ENCODE measurements around the gene ARHGAP29. TPM values are rescaled to one million over a fixed set of nuclear protein-coding genes. Genes with fewer than 3 reads are reported as not detected.
"Not testable (repeated sequence)": the region's sequence is repeated elsewhere in the genome, so short reads cannot be mapped to it uniquely, and the experiment has no call there.

The ARHGAP29 gene
- total and polyA plus RNA-seq, 8 donors = 5.1 to 15.8 (median 9.7) TPM

DNA sequence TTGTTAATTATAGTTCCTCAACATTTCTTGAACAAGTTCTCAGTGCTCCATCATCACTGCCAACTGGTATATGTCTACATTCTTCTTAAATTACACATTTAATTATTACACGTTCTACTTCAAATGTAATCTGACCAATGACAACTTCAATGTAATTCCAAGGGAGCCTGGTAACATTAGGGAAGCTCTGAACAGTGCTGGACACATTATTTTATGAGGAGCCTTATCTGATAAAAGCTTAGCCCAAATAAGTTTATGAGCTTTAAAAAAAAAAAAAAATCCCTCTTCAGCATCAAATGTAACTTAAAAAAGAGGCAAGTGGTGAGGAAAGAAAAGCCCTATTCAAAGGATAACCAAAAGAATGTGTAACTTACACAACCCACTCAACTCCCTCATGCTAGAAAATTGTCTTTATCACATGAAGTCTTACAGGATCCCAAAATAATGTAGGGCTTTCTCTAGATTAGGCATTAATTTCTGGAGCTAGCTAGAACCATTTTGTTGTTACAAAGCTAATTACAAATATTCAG, 81.2 kb downstream of the ARHGAP29 start:
- ATAC-seq (no peak), DNase-seq (no peak), FAIRE-seq (no peak)
- Histone ChIP-seq H3K4me1 (no peaks in the 10 kb centered on the region), H3K9me3 (no peaks in the 10 kb centered on the region), H3K27ac (no peak overlapping the region), H3K36me3 (no peaks in the 10 kb centered on the region), H3K4me3 (no peak overlapping the region), H3K27me3 (no peaks in the 10 kb centered on the region)
- 36 to 38% methylated on average over 1 of the region's 1 CpG for WGBS, 2 donors
- TF ChIP-seq, protein P1, sequence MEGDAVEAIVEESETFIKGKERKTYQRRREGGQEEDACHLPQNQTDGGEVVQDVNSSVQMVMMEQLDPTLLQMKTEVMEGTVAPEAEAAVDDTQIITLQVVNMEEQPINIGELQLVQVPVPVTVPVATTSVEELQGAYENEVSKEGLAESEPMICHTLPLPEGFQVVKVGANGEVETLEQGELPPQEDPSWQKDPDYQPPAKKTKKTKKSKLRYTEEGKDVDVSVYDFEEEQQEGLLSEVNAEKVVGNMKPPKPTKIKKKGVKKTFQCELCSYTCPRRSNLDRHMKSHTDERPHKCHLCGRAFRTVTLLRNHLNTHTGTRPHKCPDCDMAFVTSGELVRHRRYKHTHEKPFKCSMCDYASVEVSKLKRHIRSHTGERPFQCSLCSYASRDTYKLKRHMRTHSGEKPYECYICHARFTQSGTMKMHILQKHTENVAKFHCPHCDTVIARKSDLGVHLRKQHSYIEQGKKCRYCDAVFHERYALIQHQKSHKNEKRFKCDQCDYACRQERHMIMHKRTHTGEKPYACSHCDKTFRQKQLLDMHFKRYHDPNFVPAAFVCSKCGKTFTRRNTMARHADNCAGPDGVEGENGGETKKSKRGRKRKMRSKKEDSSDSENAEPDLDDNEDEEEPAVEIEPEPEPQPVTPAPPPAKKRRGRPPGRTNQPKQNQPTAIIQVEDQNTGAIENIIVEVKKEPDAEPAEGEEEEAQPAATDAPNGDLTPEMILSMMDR (IDR thresholded peaks at IDR 0.05) = no peak
- intact Hi-C loops (cut with DNase I) = no loop called here

DNA sequence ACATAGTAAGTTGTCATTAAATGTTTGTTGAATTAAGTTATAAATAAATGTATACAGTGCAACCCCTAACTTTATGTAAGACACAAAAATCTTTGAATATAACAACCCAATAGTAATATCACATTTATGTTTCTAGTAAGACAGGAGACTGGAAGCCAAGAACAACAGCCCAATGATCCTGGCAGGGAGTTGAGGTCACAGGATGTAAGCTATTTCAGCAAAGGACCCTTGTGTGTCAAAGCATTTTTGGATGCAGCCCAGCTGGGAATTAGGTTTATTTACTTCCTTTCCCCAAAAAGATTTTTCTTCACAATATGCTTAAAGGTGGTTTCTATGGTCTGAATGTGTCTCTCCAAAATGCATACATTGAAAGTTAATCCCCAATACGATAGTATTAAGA, 82.4 kb downstream of the ARHGAP29 start:
- Histone ChIP-seq H3K27ac (no peak overlapping the region), H3K9me3 (no peaks in the 10 kb centered on the region), H3K4me1 (no peaks in the 10 kb centered on the region), H3K36me3 (no peaks in the 10 kb centered on the region), H3K4me3 (no peak overlapping the region), H3K27me3 (no peaks in the 10 kb centered on the region)
- intact Hi-C loops (cut with DNase I) = no loop called here
- FAIRE-seq = no peak
- no peak for ATAC-seq
- DNase-seq = no peak
- 83 to 89% methylated on average over 1 of the region's 1 CpG for WGBS, 2 donors
- TF ChIP-seq, protein P1 (IDR thresholded peaks at IDR 0.05) = no peak

DNA sequence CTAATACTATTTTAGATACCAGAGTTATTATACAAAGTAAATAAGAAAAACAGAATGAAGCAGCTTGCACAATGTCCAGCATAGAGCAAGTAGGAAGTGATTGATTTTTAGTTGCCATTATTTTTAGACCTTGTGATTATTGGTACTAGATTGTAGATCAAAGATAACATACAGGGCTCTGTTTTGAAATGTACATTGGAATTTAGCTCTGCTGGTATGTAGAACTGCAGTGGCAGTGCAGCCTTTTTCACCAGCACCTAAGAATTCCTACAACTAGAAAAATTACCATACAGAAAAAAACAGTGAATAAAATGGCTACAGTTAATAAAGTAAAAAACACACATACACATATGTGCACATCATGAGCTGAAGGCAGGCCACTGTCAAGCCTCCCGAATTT, 84.3 kb downstream of the ARHGAP29 start:
- Histone ChIP-seq H3K4me3 (no peak overlapping the region), H3K4me1 (no peaks in the 10 kb centered on the region), H3K27me3 (no peaks in the 10 kb centered on the region), H3K36me3 (no peaks in the 10 kb centered on the region), H3K27ac (no peak overlapping the region), H3K9me3 (no peaks in the 10 kb centered on the region)
- WGBS, 2 donors = 59 to 70% methylated on average over 1 of the region's 1 CpG
- intact Hi-C loops (cut with DNase I) = no loop called here
- DNase-seq = no peak
- TF ChIP-seq, protein P1 (IDR thresholded peaks at IDR 0.05) = no peak
- ATAC-seq = no peak
- no peak for FAIRE-seq

DNA sequence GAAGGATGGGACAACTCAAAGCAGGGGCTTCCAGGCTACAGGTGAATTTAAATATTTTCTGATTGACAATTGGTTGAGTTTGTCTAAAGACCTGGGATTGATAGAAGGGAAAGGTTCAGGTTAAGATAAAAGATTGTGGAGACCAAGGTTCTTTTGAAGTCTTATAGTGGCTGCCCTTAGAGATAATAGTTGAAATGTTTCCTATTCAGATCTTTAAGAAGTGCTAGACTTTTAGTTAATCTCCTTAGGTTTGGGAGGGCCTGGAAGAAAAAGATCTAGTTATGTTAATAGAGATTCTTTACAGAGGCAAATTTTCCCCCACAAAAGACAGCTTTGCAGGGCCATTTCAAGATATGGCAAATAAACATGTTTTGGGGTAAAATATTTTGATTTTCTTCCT, 88.2 kb downstream of the ARHGAP29 start:
- intact Hi-C loops (cut with DNase I); H3K27me3 ChIP-seq; H3K4me3 ChIP-seq; H3K27ac ChIP-seq; H3K36me3 ChIP-seq; FAIRE-seq; H3K9me3 ChIP-seq; ATAC-seq; DNase-seq; H3K4me1 ChIP-seq: not testable (repeated sequence)

DNA sequence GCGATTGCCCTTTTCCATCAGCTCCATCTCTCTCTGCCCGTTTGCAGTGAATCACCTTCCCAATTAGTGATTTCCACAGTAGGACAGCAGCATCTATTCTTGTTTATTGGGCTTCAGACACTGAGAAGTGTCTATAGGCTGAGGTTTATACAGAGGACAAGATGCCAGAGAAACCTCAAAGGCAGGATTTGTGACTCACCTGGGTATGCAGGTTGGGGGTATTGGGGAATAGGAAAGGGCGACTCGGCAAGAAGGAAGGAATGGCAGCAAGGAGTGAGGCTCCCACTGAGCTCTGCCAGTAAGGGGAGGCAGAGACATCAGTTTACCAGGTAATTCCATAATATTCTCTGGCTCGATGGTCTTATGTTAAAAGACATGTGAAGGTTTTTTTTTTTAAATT, 91.1 kb downstream of the ARHGAP29 start:
- Histone ChIP-seq H3K27ac (no peak overlapping the region), H3K4me1 (no peaks in the 10 kb centered on the region), H3K36me3 (no peaks in the 10 kb centered on the region), H3K9me3 (no peaks in the 10 kb centered on the region), H3K4me3 (no peak overlapping the region), H3K27me3 (no peaks in the 10 kb centered on the region)
- FAIRE-seq (no peak), DNase-seq (no peak), ATAC-seq (no peak)
- 88 to 90% methylated on average over 5 of the region's 5 CpGs for WGBS, 2 donors
- intact Hi-C loops (cut with DNase I) = no loop called here
- TF ChIP-seq, protein P1 (IDR thresholded peaks at IDR 0.05) = no peak

All from pancreas (tissue), 10 donors.